ENCODE data around the gene CHKB.
"Not testable (repeated sequence)": the region's sequence is repeated elsewhere in the genome, so short reads cannot be mapped to it uniquely, and the experiment has no call there.

The CHKB gene

DNA sequence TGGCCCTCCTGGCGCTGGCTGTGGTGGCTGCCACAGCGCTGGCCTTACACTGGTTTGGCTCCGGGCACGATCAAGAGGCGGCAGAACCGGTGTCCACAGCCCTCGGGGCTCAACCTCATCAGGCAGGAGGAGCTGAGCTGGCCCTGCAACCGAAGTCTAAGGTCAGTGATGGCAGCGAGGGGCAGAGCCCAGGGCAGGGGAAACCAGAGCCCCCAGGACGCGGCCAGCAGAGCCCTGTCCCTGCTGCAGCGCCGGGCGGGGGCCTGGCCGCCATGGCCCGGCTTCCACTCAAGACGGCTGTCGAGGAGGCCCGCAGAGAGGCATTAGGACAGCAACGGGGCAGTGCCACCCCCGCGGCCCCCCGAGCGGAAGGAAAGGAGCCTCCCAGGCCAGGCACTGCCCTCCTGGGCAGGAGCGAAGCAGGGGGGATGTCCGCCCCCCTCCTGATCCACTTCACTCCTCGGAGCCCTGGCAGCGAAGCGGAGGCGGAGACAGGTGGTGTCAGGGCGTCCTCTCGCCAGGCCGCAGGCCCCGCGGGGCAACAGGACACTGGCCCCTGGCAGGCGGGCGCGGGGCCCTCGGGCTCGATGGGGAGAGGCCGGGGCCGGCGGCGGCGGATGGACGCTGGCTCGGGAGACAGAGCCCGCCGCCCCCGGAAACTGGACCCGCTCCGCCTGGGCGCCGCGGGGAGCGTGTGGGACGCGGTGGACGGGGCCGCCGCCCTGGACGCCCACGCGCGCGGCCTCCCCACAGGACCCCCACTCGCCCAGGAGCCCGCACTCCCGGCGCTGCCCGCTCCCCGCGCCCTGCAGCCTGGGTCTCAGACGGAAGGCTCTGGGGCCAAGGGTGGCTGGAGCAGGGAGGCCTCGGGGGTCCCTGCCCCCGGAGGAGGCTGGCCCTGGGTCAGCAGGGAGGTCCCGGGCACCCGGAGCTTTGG lies 36.1 kb downstream of the CHKB start:
- DNase-seq: no peak

DNA sequence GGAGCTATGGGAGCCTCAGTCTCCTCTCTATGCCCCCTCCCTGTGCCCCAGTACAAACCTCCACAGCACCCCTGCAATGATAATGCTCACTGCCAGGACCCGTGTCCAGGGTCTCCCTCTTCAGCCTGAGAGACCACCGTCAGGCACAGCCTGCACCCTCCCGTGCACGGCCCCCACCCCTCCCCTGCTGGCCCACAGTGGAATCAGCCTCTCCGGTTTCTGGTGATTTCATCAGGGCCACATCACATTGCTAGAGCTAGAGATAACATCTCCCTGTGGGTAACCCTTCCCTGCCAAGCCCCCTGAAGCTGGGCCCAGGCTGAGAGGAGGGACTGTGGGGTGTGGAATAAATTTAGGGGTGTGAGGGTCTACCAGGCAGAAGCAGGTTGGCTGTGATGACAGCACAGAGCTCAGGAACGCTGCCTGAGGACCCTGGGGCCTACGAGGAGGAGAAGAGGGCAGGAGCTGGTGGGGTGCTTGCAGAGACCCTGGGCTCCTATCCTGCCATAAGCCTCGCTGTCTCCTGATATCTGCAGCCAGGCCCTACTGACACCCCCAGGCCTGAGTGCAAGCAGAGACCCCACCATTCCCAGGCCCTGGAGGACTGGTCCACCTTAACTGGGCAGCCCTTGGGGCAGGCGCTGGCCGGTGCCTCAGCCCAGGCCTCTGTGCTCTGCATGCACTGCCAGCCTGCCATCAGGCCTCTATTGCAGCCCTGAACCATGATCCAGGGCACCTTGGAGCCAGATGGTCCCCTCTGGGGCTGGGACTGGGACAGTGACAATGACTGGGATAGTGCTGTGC lies 36.9 kb downstream of the CHKB start, which contains the start of gene KLHDC7B:
Gene KLHDC7B, plus strand, starts transcription at position 378 of the 804 bp plus-strand sequence. Its CDS starts 345 bp downstream, at position 723.
- no peak for DNase-seq

DNA sequence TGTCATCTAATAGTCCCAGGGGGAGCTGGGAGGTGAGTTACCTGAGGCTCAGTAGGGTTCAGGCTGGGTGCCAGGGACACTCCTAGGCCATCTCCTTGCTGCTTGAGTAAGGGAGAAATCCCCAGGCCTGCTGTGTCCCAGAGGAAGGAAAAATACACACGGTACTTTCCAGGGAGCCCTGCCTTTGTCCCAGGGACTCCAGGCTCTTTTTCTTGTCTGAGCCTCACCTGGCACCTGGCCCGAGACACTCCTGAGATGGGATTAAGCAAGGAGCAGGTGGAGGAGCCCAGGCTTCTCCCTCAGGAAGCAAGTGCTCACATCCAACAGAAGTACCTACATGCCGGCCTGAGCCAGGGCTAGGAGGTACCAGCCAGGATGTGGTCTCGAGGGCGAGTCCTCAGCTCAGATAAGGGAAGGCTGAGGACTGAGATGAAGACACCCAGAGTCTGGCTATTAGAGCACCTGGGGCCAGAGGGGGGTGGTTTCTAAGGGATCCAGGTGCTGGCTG lies 37.8 kb downstream of the CHKB start:
- no peak for DNase-seq

DNA sequence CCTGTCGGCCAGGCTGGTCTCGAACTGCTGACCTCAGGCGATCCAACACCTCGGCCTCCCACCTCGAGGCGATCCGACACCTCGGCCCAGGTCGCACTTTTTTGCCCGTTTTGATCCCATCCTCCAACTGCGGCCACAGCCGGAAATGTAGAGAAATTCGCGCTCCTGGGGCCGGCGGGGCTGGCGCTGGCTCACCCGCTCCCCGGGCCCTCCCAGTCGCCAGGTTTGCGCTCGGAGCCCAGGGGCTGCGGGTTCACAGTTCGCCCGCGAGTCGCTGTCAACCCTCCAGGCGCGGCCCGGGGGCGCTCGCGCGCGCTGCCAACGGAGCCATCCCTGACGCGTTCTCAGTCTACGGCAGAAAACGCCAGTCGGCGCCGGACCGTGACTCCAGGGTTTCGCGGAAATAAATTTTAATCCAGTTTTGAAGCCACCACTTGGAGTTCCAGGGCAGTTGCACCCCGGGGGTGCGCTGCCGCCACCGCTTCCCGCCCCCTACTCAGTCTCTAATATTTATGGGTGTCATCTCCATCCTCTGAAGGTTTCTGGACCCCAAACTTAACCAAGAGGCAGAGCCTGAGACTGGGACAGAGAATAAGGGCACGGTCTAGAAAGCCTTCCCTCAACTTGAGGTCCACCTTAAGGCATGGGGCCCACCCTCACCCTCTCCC lies 38.4 kb downstream of the CHKB start:
- peak; percentile 85 for DNase-seq

DNA sequence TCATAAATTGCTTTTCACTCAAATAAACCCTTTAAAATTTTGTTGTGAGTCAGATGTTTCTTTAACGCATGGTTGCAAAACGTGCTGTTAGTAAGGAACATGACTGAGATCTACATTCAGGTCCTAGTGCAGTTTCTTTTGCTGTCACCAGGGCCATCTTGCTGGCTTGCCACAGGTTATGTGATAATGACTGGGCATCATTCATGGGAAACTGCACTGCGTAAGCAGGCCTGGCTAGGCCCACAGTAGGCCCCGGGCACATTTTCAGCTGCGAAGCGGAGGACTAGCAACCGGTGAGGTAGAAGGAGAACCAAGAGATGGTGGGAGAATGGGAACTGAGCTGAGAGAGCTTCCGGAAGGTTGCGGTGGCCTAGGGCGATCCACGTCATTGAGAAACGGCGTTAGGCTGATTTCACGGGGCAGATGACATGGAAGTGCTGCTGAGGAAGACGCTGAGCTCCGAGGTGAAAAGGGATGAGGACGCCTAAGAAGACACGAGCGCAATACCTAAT lies 40.2 kb downstream of the CHKB start:
- peak; percentile 81 for DNase-seq

DNA sequence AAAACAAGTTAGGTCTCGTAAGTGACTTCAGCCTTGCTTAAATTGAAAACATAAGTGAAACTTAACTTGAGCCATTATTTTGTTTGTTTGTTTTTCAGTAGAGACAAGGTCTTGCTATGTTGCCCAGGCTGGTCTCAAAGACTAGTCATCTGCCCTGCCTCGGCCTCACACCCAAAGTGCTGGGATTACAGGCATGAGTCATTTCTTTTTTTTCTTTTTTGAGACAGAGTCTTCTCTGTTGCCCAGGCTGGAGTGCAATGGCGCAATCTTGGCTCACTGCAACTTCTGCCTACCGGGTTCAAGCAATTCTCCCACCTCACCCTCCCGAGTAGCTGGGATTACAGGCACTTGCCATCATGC lies 41.0 kb downstream of the CHKB start:
- DNase-seq: peak; percentile 72

DNA sequence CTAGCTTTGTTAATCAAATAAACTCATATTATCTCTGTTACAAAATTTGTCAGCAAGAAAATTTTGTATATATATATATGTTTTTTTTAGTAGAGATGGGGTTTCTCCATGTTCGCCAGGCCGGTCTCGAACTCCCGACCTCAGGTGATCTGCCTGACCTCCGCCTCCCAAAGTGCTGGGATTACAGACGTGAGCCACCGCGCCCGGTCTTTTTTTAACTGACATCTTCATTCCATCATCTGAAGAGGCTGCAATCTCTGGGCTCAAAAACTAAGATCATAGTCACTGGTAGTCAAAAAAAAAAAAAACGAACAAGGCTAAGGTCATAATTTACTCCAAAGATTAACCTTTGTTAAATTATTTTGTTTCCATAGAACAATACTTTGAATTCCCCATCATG lies 42.3 kb downstream of the CHKB start:
- no peak for DNase-seq

DNA sequence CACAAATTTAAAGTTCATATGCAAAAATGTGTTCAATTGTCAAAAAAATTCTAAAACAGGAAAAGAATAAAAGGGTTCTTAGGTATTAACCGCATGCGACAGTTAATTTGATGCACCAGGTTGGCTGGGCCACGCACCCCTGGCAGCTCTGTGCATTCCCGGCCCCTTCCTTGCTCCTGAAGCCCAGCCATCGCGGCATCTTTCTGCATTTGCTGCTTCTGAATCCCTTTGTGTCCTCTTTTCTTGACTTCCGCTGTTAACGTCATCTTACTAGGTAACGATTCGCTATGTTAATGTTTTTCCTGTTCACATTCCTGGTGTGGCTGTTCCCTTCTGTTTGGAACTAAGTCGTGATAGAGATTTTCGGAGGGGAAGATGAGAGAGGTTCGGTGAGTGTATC lies 44.9 kb downstream of the CHKB start:
- DNase-seq: no peak

DNA sequence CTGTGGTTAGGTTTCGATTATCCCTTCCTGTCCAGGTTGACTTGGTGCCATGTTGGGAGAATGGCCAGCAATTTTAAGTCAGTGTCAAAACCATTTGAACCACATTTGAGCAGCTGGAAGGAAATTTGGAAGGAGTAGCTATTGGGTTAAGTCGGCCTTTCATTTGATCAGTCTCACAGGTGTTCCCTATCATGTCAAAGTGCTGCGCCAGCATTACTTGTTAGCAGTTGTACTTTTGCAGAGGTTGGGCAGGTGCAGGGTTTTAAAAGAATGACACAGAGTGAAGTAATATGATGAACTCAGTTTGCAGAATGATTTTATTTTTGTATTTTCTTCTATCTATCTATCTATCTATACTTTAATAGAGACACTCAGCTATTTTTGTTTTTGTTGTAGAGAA lies 46.4 kb downstream of the CHKB start:
- DNase-seq: no peak

DNA sequence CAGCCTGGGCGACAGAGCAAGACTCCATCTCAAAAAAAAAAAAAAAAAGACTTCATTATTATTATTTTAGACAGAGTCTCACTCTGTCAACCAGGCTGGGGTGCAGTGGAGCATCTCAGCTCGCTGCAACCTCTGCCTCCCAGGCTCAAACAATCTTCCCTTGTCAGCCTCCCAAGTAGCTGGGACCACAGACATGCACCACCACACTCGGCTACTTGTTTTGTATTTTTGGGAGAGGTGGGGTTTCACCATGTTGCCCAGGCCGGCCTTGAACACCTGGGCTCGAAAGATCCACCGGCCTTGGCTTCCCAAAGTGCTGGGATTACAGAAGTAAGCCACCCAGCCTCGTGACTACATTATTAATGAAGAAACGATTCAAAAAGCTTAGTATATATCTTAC lies 47.5 kb downstream of the CHKB start:
- no peak for DNase-seq

DNA sequence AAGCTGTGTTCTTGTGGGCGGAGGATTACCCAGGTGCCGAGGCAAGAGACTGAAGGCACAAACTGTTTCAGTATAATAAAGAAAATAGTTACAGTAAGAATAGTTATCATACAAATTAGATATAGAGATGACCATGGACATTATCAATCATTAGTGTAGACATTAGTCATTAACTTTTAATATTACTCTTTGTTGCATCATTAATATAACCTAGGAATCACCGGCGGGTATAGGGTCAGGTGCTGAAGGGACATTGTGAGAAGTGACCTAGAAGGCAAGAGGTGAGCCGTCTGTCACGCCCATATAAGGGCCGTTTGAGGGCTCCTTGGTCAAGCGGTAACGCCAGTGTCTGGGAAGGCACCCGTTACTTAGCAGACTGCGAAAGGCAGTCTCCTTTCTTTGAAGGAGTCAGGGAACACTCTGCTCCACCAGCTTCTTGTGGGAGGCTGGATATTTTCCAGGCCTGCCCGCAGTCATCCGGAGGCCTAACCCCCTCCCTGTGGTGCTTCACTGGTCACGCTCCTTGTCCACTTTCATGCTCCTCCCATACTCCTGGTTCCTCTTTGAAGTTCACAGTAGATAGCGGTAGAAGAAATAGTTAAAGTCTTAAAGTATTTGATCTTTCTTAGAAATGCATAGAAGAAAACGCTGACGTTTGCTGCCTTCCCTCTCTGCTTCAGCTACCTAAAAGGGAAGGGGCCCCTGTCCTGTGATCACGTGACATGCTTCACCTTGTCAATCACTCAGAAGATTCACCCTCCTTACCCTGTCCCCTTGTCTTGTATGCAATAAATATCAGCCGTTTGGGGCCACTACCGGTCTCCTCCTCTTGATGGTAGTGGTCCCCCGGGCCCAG lies 48.6 kb downstream of the CHKB start:
- not testable (repeated sequence) for DNase-seq

DNA sequence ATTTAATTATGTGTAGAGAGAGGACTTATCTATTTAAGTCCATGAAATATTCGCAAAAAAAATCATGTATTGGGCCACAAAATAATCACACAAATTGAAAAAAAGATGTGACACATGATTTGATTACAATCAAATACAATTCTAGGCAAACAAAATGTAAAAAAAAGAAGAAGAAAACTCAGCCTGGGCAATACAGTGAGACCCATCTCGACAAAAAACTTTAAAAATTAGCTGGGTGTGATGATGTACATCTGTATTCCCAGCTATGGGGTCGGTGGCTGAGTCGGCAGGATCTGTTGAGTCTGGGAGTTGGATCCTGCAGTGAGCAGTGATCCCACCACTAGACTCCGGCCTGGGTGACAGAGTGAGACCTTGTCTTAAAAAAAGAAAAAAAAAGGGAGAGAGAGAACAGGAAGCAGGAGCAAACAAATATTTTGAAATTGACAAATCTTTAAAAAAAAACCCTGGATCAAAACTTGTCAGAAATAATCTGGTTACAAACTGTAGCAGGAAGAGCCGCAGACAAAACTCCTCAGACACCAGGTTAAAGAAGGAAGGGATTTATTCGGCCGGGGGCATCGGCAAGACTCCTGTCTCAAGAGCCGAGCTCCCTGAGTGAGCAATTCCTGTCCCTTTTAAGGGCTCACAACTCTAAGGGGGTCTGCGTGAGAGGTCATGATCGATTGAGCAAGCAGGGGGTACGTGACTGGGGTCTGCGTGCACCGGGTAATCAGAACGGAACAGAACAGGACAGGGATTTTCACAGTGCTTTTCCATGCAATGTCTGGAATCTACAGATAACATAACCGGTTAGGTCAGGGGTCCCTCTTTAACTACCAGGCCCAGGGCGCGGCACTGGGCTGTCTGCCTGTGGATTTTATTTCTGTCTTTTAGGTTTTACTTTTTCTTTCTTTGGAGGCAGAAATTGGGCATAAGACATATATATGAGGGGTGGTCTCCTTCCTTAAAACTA lies 49.5 kb downstream of the CHKB start:
- no peak for DNase-seq

DNA sequence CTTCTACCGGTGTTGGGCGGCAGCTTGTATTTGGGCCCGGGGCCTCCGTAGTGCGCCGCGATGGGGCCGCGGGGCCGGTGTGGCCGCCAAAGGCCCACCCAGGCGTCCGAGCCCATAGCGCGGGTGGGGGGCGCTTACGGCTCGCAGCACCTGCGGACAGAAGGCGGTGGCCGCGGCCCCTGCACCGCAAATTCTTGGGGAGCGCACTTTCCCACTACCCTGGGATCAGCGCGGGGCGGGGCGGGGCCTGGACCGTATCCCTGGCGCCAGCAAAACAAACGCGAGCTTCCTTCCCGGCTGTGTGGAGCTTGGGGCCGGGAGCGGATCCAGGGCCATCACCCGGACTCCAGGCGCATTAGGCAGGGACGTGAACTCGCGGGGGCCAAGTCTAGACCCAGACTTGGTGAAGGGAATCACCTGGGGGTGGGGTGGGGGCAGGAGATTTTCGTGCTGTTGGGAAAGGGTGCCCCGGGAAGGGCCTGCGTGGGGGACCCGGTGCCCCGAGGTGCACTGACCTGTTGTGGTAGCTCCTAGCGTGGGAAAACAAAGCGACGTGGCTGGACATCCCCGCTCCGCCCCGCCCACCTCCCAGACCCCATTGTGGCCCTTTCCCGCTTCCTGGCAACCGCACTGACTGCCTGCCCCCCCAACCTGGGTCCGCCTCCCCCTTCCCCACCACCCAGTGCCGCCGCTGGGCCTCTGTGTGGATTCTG lies 50.5 kb downstream of the CHKB start:
- DNase-seq: no peak

DNA sequence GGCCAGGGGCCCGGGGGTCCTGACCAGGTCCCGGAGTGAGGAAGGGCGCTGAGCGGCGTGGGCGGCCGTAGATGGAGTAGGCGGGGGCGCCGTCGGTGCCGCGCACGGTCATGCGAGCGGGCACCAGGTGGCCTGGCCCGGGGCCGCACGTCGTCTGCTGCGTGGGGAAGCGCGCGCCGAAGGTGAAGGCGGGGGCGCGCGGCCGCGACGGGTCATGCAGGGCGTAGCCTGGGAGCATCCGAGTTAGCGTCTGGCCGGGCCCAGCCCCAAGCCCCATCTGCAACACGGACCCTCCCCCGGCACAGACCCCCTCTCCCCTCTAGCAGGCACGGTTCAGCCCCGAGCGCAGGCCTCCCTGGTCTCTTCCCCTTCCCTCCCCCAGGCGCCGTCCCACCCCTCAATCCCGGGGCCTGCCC lies 51.1 kb downstream of the CHKB start:
- DNase-seq: peak; percentile 75

DNA sequence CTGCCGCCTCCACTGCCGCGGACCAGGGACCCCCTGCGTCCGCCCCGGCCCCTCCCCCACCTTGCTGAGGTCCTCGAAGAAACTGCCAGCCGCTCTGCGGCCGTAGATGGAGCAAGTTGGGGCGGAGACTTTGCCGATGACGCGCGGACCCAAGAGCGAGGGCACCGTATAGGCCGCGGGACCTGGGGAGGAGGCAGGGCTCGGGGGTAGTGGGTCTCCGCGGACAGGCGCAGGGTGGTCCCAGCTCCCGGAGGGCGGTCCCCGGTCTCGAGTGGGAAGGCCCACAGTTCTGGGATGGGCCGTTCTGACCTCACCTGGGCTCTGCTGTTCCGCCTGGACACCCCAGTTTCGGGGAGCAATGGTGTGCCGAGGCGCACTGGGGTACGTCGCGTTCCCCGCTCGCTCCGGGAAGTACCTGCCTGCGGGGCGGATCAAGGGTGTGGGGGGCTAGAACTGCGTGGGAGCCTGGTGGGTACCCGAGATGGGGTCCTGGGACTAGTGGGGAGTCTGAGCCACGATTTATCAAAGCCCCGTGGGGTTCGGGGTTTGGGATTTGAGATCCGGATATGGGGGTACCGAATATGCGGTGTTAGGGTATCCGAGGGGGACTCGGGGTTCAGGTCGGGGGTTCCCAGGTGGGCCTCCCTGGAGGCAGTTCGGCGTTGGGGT lies 51.6 kb downstream of the CHKB start:
- peak; percentile 86 for DNase-seq

DNA sequence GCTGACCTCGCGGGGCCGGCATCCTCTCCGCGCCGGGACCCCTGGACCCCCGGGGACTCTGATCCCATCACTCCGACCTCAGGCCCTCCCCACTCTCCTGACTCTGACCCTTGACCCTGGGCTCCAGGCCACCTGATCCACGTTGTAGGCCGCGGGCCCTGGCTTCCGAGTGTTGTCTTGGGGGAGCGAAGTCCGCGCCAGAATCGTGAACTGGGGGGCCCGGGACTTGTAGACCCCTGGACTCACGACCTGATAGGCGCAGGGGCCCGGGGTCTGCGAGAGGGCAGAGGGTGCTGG lies 52.1 kb downstream of the CHKB start:
- peak; percentile 47 for DNase-seq

DNA sequence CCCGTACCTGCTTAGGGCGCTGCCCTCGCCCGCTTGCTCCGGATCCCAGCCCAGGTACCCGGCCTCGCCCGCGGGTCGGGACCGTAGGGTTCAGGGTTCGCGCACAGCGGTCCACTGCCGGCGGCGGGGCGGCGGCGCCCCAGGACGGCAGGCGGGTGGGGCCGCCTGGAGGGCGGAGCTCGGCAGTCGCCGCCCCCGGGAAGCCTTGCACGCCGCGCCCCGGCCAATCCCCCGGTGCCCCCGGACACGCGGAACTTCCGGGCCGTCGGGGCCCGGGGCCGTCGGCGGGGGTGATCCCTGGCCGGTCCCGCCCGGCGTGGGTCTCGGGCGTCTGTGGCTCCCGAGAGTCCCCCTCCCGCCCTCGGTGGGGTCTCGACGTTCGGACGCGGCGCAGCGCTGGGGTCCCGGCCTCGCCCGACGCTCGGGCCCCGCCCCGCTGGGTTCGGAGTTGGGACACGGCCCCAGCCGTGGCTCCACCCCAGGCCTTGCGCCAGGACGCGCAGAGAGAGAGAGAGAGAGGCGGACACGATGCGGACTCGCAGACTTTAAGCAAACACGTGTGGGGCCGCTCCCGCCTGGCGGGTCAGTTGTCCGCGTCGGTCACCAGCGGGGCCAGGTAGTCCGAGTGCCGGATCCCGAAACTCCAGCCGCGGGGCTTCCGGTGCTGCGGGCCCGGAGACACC lies 52.6 kb downstream of the CHKB start, which contains the start of gene TYMP:
Gene TYMP, minus strand, starts transcription at position 116 of the 683 bp plus-strand sequence. CDS start 303 bp downstream, outside the sequence.
- DNase-seq: peak; percentile 64

DNA sequence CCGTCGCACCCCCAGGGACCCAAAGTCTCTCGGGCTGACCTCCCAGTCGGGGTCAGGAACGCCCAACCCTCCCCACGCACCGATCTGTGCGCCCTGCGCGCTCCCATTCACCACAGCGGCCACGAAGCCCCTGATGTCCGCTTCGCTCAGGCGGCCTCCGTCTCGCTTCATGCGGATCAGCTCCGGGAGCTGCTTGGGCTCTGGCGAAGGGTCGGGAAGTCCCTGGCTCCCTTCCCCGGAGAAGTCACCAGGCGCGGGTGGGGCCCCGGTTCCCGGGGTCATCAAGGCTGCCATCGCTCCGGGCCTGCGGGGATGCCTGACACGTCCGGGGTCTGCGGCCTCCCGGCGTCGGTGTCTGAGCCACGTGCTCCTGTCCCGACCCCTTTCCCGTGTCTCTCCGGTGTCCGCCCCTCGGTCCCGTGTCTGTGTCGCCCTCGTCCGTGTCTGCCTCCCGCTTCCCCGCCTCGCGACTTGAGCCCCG lies 53.2 kb downstream of the CHKB start:
- DNase-seq: no peak

All from stimulated activated CD4-positive, alpha-beta T cell treated with anti-CD3 and anti-CD28 coated beads, Interleukin-1b, Interleukin-23, amount 100 ng/mL, for 48 hours (primary cell).